GM12891 (cell line): ENCODE measurements around the gene IDH3B.
"Not testable (repeated sequence)": the region's sequence is repeated elsewhere in the genome, so short reads cannot be mapped to it uniquely, and the experiment has no call there.

Experiments used
- DNase-seq: peaks from one replicate; pipeline ENCODE4 v3.0.0; 2011; ENCODE audit warnings: low spot score; ENCODE audit not compliant: insufficient read length
- FAIRE-seq: peaks from 2 replicates; lab custom pipeline; 2011; peaks lifted over from hg19 to GRCh38; lab: Jason Lieb, UNC
- PAX5 ChIP-seq: IDR thresholded peaks from 2 replicates; pipeline ENCODE4 v1.6.1; 2011; ENCODE audit warnings: low read length, moderate library complexity, mild to moderate bottlenecking; ENCODE audit not compliant: insufficient read depth, severe bottlenecking
- POLR2A ChIP-seq: IDR thresholded peaks from 2 replicates; pipeline ENCODE4 v1.6.1; 2011; ENCODE audit warnings: low read depth, low read length, control low read depth
- POLR2AphosphoS5 ChIP-seq: IDR thresholded peaks from 2 replicates; pipeline ENCODE4 v1.6.1; 2011; ENCODE audit warnings: low read depth, low read length, control low read depth
- POU2F2 ChIP-seq: IDR thresholded peaks from 2 replicates; pipeline ENCODE4 v1.6.1; 2011; ENCODE audit warnings: low read depth, mild to moderate bottlenecking, control low read depth, low read length, moderate library complexity
- SPI1 ChIP-seq: IDR thresholded peaks from 2 replicates; pipeline ENCODE4 v1.6.1; 2011; ENCODE audit warnings: low read depth, low read length, control low read depth
- TAF1 ChIP-seq: IDR thresholded peaks from 2 replicates; pipeline ENCODE4 v1.6.1; 2011; ENCODE audit warnings: low read depth, low read length, control low read depth

Gene IDH3B

GRCh38 chr20:2690718-2691117 is 26.7 kb upstream of the IDH3B start:
- FAIRE-seq (no peak), DNase-seq (no peak)
- TF ChIP-seq POU2F2 (no peak), PAX5 (no peak), POLR2AphosphoS5 (no peak), SPI1 (no peak), POLR2A (no peak), TAF1 (no peak)

DNA sequence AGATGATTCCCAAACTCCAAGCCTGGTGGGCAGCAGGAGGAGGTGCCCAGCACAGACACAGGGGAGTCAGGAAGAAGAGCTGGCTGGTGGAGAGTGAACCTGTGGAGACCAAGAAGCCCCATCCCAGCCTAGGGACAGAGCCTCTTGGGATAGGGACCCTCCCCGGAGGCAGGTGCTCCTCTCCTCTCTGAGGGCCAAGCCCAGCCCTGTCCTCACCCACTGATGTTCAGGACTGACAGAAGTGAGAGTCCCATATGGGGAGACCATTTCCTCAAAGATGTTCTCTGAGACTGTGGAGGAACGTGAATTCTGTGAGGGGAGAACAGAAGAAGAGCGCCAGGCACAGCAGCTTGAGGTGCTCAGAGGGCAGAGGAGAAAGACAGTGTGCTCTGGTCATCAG is 26.2 kb upstream of the IDH3B start:
- DNase-seq (no peak), FAIRE-seq (no peak)
- no peak for TF ChIP-seq POU2F2
- TF ChIP-seq PAX5: no peak
- TF ChIP-seq TAF1: no peak
- no peak for TF ChIP-seq POLR2A
- TF ChIP-seq POLR2AphosphoS5: no peak
- TF ChIP-seq SPI1: no peak

DNA sequence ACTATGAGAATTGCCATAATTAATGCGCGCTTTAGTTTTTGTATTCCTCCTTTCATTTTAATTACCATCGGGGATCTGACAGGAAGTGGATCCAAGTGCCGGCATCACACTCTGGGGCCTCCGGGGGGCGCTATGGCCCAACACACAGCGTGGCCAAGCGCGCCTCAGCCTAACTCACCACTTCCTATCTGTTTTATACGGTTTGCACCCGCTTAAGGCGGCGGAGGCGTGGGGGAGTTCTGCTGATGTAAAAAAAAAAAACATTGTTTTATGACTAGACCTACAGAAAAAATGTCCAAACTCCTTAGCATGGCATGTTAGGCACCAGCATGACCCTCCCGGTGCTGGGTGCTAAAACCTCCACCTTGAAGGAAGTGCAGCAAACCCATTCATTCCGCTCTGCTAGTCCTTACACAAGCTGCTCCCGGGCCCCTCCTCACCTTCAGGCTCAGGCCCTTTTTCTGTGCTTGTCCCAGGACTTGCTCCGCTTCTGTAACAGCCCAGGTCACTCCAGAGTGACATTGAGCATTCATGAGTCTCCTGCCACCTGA is 24.1 kb upstream of the IDH3B start:
- FAIRE-seq (peak; percentile 92), DNase-seq (peak; percentile 45)
- no peak for TF ChIP-seq PAX5
- no peak for TF ChIP-seq TAF1
- TF ChIP-seq SPI1: peak; percentile 55
- no peak for TF ChIP-seq POU2F2
- no peak for TF ChIP-seq POLR2A

DNA sequence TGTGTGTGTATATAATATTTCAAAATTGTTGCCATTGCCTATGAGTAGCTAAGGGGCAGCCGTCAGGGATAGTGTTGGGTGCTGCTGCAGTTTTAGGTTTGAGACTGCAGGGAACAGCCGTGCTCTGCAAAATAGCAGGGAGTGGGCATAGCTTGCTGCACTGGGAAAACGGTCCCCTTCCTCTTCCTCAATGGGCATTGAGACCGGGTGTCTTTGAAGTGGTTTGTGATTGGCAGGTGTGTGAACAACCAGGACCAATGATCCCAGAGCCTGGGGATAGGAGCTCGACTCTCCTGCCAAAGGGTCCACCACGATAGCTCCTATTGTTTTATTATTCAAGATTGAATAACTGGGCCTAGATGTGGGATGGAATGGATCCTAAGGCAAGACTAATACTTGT is 23.5 kb upstream of the IDH3B start:
- no peak for DNase-seq
- no peak for FAIRE-seq
- TF ChIP-seq TAF1 (no peak), POLR2A (no peak), POLR2AphosphoS5 (no peak), SPI1 (no peak), PAX5 (no peak), POU2F2 (no peak)

DNA sequence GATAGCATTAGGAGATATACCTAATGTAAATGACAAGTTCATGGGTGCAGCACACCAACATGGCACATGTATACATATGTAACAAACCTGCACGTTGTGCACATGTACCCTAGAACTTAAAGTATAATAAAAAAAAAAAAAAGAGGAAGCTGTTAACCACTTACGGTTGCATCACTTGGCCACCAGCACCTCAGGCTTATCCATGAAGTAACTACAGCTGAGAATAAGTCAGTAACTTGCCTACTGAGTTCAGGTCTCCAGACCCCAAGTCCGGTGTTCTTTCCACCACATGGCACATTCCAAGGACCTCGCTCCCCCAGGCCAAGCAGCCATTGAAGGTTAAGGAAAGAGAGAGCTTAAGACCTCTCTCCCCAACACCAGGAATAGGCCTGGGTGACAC is 20.8 kb upstream of the IDH3B start:
- DNase-seq: not testable (repeated sequence)

DNA sequence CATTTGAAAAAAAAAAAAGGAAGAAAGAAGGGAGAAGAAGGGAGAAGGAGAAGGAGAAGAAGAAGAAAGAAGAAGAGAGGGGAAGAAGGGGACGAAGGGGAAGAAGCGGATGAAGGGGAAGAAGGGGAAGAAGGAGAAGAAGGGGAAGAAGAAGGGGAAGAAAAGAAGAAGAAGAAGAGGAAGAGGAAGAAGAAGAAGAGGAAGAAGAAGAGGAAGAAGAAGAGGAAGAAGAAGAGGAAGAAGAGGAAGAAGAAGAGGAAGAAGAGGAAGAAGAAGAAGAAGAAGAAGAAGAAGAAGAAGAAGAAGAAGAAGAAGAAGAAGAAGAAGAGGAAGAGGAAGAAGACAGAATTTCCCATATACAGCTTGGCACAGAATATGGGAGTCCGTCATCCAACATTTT is 18.0 kb upstream of the IDH3B start:
- DNase-seq, FAIRE-seq: not testable (repeated sequence)

More for the DNA sequence above, 20.8 kb upstream of the IDH3B start:
- not testable (repeated sequence) for FAIRE-seq

DNA sequence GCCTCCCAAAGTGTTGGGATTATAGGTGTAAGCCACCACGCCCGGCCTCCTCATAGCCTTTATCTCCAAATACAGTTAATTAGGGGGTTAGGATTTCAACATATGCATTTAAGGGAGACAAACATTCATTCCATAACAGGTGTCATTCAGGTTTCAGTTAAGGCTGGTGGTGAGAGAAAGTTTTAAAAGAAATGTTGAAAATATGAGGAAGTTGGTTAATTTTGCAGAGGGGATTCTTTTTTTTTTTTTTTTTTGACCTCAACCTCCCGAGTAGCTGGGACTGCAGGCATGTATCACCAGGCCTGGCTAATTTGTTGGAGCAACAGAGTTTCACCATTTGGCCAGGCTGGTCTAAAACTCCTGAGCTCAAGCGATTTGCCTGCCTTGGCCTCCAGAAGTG is 16.0 kb upstream of the IDH3B start:
- FAIRE-seq: no peak
- no peak for TF ChIP-seq POLR2AphosphoS5
- TF ChIP-seq SPI1: no peak
- no peak for TF ChIP-seq PAX5
- TF ChIP-seq POLR2A: no peak
- no peak for TF ChIP-seq TAF1
- TF ChIP-seq POU2F2: no peak
- DNase-seq: no peak

DNA sequence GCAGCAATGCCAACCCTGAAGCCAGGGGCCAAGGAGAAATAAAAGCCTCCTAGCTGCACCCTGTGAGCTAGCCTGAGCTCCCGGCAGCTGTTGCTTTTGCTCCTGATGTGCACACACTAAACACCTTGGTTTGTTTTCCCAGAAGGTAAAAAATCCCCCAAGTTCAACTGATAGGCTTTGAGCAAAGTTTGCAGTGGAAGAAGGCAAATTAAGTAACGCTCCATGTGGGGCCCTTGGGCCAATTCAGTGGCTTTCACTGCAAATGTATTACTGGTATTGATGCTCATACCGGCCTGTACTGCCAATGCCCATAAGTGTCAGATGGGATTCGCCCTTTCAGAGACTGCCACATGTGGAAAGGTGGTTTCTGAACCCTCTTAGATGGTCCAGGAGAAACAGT is 9.4 kb upstream of the IDH3B start:
- FAIRE-seq (no peak), DNase-seq (no peak)
- TF ChIP-seq POLR2AphosphoS5 (no peak), POLR2A (no peak), PAX5 (no peak), SPI1 (no peak), POU2F2 (no peak), TAF1 (no peak)

- no peak for DNase-seq
- no peak for FAIRE-seq
- no peak for TF ChIP-seq POU2F2
- no peak for TF ChIP-seq TAF1
- TF ChIP-seq POLR2A: no peak
- TF ChIP-seq SPI1: no peak
- TF ChIP-seq PAX5: no peak
- no peak for TF ChIP-seq POLR2AphosphoS5
These were observed 8.4 kb upstream of the IDH3B start for GRCh38 chr20:2672446-2672845.

DNA sequence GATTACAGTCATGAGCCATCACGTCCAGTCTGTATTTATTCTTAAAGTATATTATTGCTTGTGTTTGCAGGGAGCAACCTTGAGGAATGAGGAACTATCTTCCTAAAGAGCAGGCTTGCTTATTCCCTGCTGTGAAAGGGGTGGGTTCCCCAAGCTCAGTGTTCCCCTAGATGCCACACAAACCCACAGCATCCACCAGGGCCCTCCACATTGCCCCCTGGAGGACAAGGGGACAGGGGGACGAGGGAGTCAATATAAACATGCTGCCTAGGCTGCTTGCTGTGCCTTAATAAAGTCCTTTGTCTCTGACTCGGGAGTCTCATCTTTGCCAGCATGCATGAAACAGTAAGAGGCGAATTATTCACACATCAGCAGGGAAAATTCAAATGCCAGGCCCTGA is 8.0 kb upstream of the IDH3B start:
- no peak for FAIRE-seq
- no peak for DNase-seq
- TF ChIP-seq POLR2AphosphoS5 (no peak), POU2F2 (no peak), TAF1 (no peak), PAX5 (no peak), SPI1 (no peak), POLR2A (no peak)

- FAIRE-seq (peak; percentile 65), DNase-seq (no peak)
- no peak for TF ChIP-seq TAF1
These were observed 591 bp downstream of the IDH3B start for GRCh38 chr20:2663364-2663886.
